Bronchial epithelial cell (primary cell): Measurements from ENCODE around the gene ZNF154. TPM values are rescaled to one million over a fixed set of nuclear protein-coding genes. Genes with fewer than 3 reads are reported as not detected.

ENCODE experiments used
- DNase-seq: peaks from one replicate; pipeline ENCODE4 v3.0.0-alpha.2; 2010; ENCODE audit warnings: low read depth
- FAIRE-seq: peaks from 2 replicates; lab custom pipeline; 2011; peaks lifted over from hg19 to GRCh38; lab: Jason Lieb, UNC
- H3K27me3 ChIP-seq: 2 replicates; pipeline ENCODE4 v1.5.1; 2011; ENCODE audit warnings: low read length; ENCODE audit not compliant: control insufficient read depth, insufficient read depth
- H3K36me3 ChIP-seq: 2 replicates; pipeline ENCODE4 v1.5.1; 2011; ENCODE audit warnings: low read length; ENCODE audit not compliant: control insufficient read depth, insufficient read depth
- H3K4me3 ChIP-seq: 2 replicates; pipeline ENCODE4 v1.5.1; 2011; ENCODE audit warnings: mild to moderate bottlenecking, low read depth, low read length, control low read depth
- CTCF ChIP-seq: IDR thresholded peaks from 2 replicates; pipeline ENCODE4 v1.5.1; 2011; ENCODE audit warnings: mild to moderate bottlenecking, moderate library complexity, low read length, control low read depth, inconsistent platforms; ENCODE audit not compliant: insufficient read depth, severe bottlenecking
- total RNA-seq: library from RNA; depleted of rRNA; stranded (reverse); fragments of >200 nt; gene quantifications from 2 replicates; pipeline ENCODE4 v1.2.1, GENCODE V29; 2014

ZNF154 gene
- total RNA-seq, 1 donor from 2014 or later, result 0.53 TPM

GRCh38 chr19:57719424-57719823, 10.4 kb upstream of the ZNF154 start:
- Histone ChIP-seq H3K36me3 (peaks cover 14% of the 10 kb centered on the region), H3K4me3 (no peak overlapping the region), H3K27me3 (no peaks in the 10 kb centered on the region)
- DNase-seq (no peak), FAIRE-seq (no peak)
- no peak for TF ChIP-seq CTCF

GRCh38 chr19:57712222-57712621, 3.2 kb upstream of the ZNF154 start:
- no peak overlapping the region for H3K4me3 ChIP-seq
- FAIRE-seq (no peak), DNase-seq (no peak)
- H3K27me3 ChIP-seq, result no peaks in the 10 kb centered on the region
- no peak for TF ChIP-seq CTCF
- H3K36me3 ChIP-seq, result no peaks in the 10 kb centered on the region

GRCh38 chr19:57709616-57710015, 612 bp upstream of the ZNF154 start:
- FAIRE-seq, result no peak
- TF ChIP-seq CTCF, result no peak
- Histone ChIP-seq H3K4me3 (no peak overlapping the region), H3K27me3 (no peaks in the 10 kb centered on the region), H3K36me3 (no peaks in the 10 kb centered on the region)
- no peak for DNase-seq

- H3K27me3 ChIP-seq, result no peaks in the 10 kb centered on the region
- H3K4me3 ChIP-seq, result no peak overlapping the region
- no peak for TF ChIP-seq CTCF
- H3K36me3 ChIP-seq, result peaks cover 4% of the 10 kb centered on the region
- DNase-seq (no peak), FAIRE-seq (no peak)
Observed at GRCh38 chr19:57706346-57706745, 2.7 kb downstream of the ZNF154 start.

- TF ChIP-seq CTCF, result no peak
- Histone ChIP-seq H3K27me3 (no peaks in the 10 kb centered on the region), H3K36me3 (peaks cover 4% of the 10 kb centered on the region), H3K4me3 (no peak overlapping the region)
- FAIRE-seq (no peak), DNase-seq (no peak)
Observed at GRCh38 chr19:57701625-57702024, 7.4 kb downstream of the ZNF154 start.

- H3K4me3 ChIP-seq, result no peak overlapping the region
- FAIRE-seq, result no peak
Observed at GRCh38 chr19:57689750-57690149, 19.3 kb downstream of the ZNF154 start.

More at GRCh38 chr19:57689750-57690149, 19.3 kb downstream of the ZNF154 start:
- TF ChIP-seq CTCF, result no peak
- peak; percentile 91 for DNase-seq
- Histone ChIP-seq H3K27me3 (no peaks in the 10 kb centered on the region), H3K36me3 (peaks cover 19% of the 10 kb centered on the region)
